B cell (primary cell): Measurements from ENCODE around the gene PDCD7. TPM values are rescaled to one million over a fixed set of nuclear protein-coding genes. Genes with fewer than 3 reads are reported as not detected.

Experiments used
- ATAC-seq: fragments of 200-7000 bp; cut with Tn5 transposase; one replicate; pipeline ENCODE4 v1.10.0; 2021; ENCODE audit warnings: low read depth, mild to moderate bottlenecking, moderate number of reproducible peaks, moderate library complexity
- CTCF ChIA-PET: fragments of 350-600 bp; sonication (Branson Sonifier 250); formaldehyde crosslinking; loops from one replicate; lab custom pipeline; 2021; ENCODE audit warnings: antibody characterized with exemption, inconsistent platforms; lab: Charles Lee
- POLR2A ChIA-PET: fragments of 350-600 bp; sonication (Branson Sonifier 250); formaldehyde crosslinking; loops from one replicate; lab custom pipeline; 2021; ENCODE audit warnings: antibody characterized with exemption; lab: Charles Lee
- DNase-seq: peaks from one replicate; pipeline ENCODE4 v3.0.0; 2013
- H2AFZ ChIP-seq: 2 replicates; pipeline ENCODE4 v1.6.1; 2012; ENCODE audit warnings: mild to moderate bottlenecking, low read depth, low read length; ENCODE audit not compliant: insufficient read depth, poor library complexity, severe bottlenecking
- H3K27ac ChIP-seq, 2 donors: 1 replicate in 1 of 2; 2 replicates in 1 of 2; pipeline ENCODE4 v1.5.1; 2012 to 2013; ENCODE audit warnings: low read length in 2 of 2, mild to moderate bottlenecking in 2 of 2, moderate library complexity in 1 of 2
- H3K27me3 ChIP-seq, 4 experiments: fragments of 200-600 bp in 1 of 4; sonication (generic) in 1 of 4; replicated peaks in 1 of 4; 1 replicate in 2 of 4; 2 replicates in 2 of 4; pipeline versions ENCODE4 v1.6.1 to v1.7.0; 2013 to 2016; ENCODE audit warnings: low read length in 3 of 4, mild to moderate bottlenecking in 2 of 4, mixed read lengths in 1 of 4, moderate library complexity in 1 of 4; ENCODE audit not compliant: insufficient read depth in 4 of 4, control insufficient read depth in 3 of 4; ENCODE audit errors: control extremely low read depth in 1 of 4
- H3K36me3 ChIP-seq, 2 experiments: replicated peaks in 1 of 2; 1 replicate in 1 of 2; 2 replicates in 1 of 2; pipeline versions ENCODE4 v1.6.1 to v1.7.1; 2013; ENCODE audit warnings: low read length in 1 of 2; ENCODE audit not compliant: insufficient read depth in 2 of 2, control insufficient read depth in 1 of 2; ENCODE audit errors: control extremely low read depth in 1 of 2, extremely low read depth in 1 of 2
- H3K4me1 ChIP-seq, 2 donors: fragments of 200-600 bp in 1 of 2; sonication (generic) in 1 of 2; 1 replicate in 1 of 2; 2 replicates in 1 of 2; pipeline versions ENCODE4 v1.5.1 to v1.6.1; 2013 to 2017; ENCODE audit warnings: low read length in 2 of 2; ENCODE audit not compliant: control insufficient read depth in 2 of 2, insufficient read depth in 2 of 2
- H3K4me2 ChIP-seq: replicated peaks from 2 replicates; pipeline ENCODE3; 2012; ENCODE audit warnings: mild to moderate bottlenecking, low read depth, low read length; ENCODE audit not compliant: poor library complexity, severe bottlenecking
- H3K4me3 ChIP-seq, 5 experiments: fragments of 200-600 bp in 1 of 5; sonication (generic) in 1 of 5; 1 replicate in 3 of 5; 2 replicates in 2 of 5; pipeline versions ENCODE4 v1.5.1 to v1.7.0; 2011 to 2016; ENCODE audit warnings: low read length in 4 of 5, mild to moderate bottlenecking in 4 of 5, low read depth in 2 of 5, control low read depth in 1 of 5, moderate library complexity in 1 of 5; ENCODE audit not compliant: insufficient read depth in 1 of 5; ENCODE audit errors: control extremely low read depth in 1 of 5, extremely low read depth in 1 of 5
- H3K79me2 ChIP-seq: fragments of 200-600 bp; sonication (generic); one replicate; pipeline ENCODE4 v1.6.0; 2016; ENCODE audit warnings: low read length; ENCODE audit not compliant: control insufficient read depth, insufficient read depth
- H3K9ac ChIP-seq: fragments of 200-600 bp; sonication (generic); 2 replicates; pipeline ENCODE4 v1.6.1; 2017; ENCODE audit warnings: mild to moderate bottlenecking, low read length, moderate library complexity
- H3K9me3 ChIP-seq, 3 donors: one replicate each; pipeline versions ENCODE4 v1.6.1 to v1.7.1; 2013; ENCODE audit warnings: low read length in 2 of 3; ENCODE audit not compliant: control insufficient read depth in 2 of 3, insufficient read depth in 1 of 3; ENCODE audit errors: control extremely low read depth in 1 of 3
- H4K20me1 ChIP-seq: 2 replicates; pipeline ENCODE4 v1.6.0; 2012; ENCODE audit warnings: mild to moderate bottlenecking, low read length; ENCODE audit not compliant: insufficient read depth, control insufficient read depth, poor library complexity, severe bottlenecking
- H3K27ac Mint-ChIP-seq: one replicate; pipeline ENCODE4 v1.8.0; 2021; ENCODE audit warnings: mixed read lengths
- H3K27me3 Mint-ChIP-seq: one replicate; pipeline ENCODE4 v1.8.0; 2021; ENCODE audit warnings: mixed read lengths
- H3K4me1 Mint-ChIP-seq: one replicate; pipeline ENCODE4 v1.8.0; 2021; ENCODE audit warnings: mixed read lengths
- H3K4me3 Mint-ChIP-seq: one replicate; pipeline ENCODE4 v1.8.0; 2021; ENCODE audit warnings: mixed read lengths
- H3K9me3 Mint-ChIP-seq: one replicate; pipeline ENCODE4 v1.8.0; 2022; ENCODE audit warnings: mixed read lengths; ENCODE audit not compliant: insufficient read depth
- EZH2 ChIP-seq: IDR thresholded peaks from 2 replicates; pipeline ENCODE4 v1.6.1; 2012; ENCODE audit warnings: borderline replicate concordance, low read depth, mild to moderate bottlenecking, moderate library complexity, low read length; ENCODE audit not compliant: insufficient read depth, poor library complexity, severe bottlenecking
- WGBS: methylation state at CpG from one replicate; pipeline ENCODE4 v1.1.5; 2013; ENCODE audit warnings: missing lambda C conversion rate; ENCODE audit not compliant: insufficient coverage; 5-methylcytosine and 5-hydroxymethylcytosine counted together
- intact Hi-C: fragments of 100-400 bp; cut with micrococcal nuclease; formaldehyde crosslinking; loops from one replicate; pipeline ENCODE4 v1.10.0; 2022
- polyA minus RNA-seq: library from RNA; depleted of rRNA, polyadenylated mRNA; stranded (reverse); fragments of >200 nt; gene quantifications from 2 replicates; pipeline ENCODE4 v1.2.3, GENCODE V29; 2012
- polyA plus RNA-seq: library from polyadenylated mRNA; depleted of rRNA; stranded (reverse); fragments of >200 nt; gene quantifications from 2 replicates; pipeline ENCODE4 v1.2.3, GENCODE V29; 2012
- total RNA-seq, 2 donors: library from RNA; stranded (reverse); fragments of 120-200 nt in 1 of 2; gene quantifications; 1 replicate in 1 of 2; 2 replicates in 1 of 2; pipeline versions ENCODE4 v1.2.3 to v1.2.4, GENCODE V29; 2013 to 2022
- TF ChIP-seq, protein P1 (sequence below): fragments of 200-600 bp; IDR thresholded peaks from one replicate; pipeline ENCODE4 v1.8.0; 2022; ENCODE audit warnings: antibody characterized with exemption, mild to moderate bottlenecking

The PDCD7 gene, protein sequence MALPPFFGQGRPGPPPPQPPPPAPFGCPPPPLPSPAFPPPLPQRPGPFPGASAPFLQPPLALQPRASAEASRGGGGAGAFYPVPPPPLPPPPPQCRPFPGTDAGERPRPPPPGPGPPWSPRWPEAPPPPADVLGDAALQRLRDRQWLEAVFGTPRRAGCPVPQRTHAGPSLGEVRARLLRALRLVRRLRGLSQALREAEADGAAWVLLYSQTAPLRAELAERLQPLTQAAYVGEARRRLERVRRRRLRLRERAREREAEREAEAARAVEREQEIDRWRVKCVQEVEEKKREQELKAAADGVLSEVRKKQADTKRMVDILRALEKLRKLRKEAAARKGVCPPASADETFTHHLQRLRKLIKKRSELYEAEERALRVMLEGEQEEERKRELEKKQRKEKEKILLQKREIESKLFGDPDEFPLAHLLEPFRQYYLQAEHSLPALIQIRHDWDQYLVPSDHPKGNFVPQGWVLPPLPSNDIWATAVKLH
- total RNA-seq (43.2 and 47.0 TPM in 2 replicates), polyA plus RNA-seq (14.4 and 34.6 TPM in 2 replicates), polyA minus RNA-seq (14.8 and 15.4 TPM in 2 replicates)
- total RNA-seq (2013) = 24.9 TPM

DNA sequence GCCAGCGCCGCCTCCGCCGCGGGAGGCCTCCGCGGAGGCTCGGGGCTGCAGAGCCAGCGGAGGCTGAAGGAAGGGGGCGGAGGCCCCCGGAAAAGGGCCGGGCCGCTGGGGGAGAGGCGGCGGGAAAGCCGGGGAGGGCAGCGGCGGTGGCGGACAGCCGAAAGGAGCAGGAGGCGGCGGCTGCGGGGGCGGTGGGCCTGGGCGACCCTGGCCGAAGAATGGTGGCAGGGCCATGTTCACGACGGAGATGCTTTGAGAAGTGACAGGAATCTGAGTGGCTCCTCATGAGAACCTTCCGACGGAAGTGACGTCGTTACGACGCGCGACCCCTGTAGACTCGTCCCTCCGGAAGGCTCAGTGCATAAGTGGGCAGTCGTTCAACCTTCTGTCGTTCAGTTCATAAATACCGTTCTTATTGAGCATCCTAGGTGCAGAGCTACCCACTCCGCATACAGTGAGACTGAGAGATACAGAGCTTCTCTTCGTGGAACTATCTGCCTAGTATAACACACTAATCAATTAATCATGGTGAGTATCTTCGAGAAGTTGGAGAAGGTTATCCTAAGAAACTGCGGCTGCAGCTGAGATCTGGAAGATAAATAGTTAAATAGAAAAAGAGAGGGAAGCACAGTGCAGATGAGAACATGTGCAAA is at the start of gene PDCD7:
TSS of gene PDCD7 (minus strand) at position 261 of the 653 bp plus-strand sequence. CDS start at position 234, 27 bp downstream.
- H3K4me2 ChIP-seq = peak within 1 kb of the TSS; percentile 86
- peaks cover 0 to 5% (median 5%) of the 10 kb centered on the region in 3 donors for H3K9me3 ChIP-seq
- no peaks in the 10 kb centered on the region for H3K27me3 ChIP-seq
- WGBS = under 1% methylated on average over 40 of the region's 45 CpGs
- Mint-ChIP-seq H3K4me1 (peaks cover 28% of the 10 kb centered on the region), H3K27me3 (no peaks in the 10 kb centered on the region), H3K27ac (peak within 1 kb of the TSS; percentile 95), H3K9me3 (peaks cover 2% of the 10 kb centered on the region), H3K4me3 (peak within 1 kb of the TSS; percentile 93)
- ChIA-PET CTCF (no interaction called here), POLR2A (interaction anchor here (0.9 to 1.5 kb wide), 2 partner anchors 51 to 152 kb away, joined by 3 read pairs; partner anchors contain the start of gene CLPX)
- peak; percentile 93 for ATAC-seq
- DNase-seq = peak; percentile 92
- H3K27ac ChIP-seq = peak within 1 kb of the TSS; percentile 53 to 88
- TF ChIP-seq, protein P1, sequence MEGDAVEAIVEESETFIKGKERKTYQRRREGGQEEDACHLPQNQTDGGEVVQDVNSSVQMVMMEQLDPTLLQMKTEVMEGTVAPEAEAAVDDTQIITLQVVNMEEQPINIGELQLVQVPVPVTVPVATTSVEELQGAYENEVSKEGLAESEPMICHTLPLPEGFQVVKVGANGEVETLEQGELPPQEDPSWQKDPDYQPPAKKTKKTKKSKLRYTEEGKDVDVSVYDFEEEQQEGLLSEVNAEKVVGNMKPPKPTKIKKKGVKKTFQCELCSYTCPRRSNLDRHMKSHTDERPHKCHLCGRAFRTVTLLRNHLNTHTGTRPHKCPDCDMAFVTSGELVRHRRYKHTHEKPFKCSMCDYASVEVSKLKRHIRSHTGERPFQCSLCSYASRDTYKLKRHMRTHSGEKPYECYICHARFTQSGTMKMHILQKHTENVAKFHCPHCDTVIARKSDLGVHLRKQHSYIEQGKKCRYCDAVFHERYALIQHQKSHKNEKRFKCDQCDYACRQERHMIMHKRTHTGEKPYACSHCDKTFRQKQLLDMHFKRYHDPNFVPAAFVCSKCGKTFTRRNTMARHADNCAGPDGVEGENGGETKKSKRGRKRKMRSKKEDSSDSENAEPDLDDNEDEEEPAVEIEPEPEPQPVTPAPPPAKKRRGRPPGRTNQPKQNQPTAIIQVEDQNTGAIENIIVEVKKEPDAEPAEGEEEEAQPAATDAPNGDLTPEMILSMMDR = no peak
- TF ChIP-seq EZH2 = no peak
- H3K79me2 ChIP-seq = peaks cover 40% of the 10 kb centered on the region
- intact Hi-C loops = loop anchor here (1.0 to 5.0 kb wide), 6 partner anchors 52 to 1364 kb away; partner anchors contain the start of genes CLPX, MTFMT, RNU5A-1 and RNU5B-1
- peak within 1 kb of the TSS; percentile 80 for H3K9ac ChIP-seq
- H3K4me1 ChIP-seq = peaks cover 13 to 19% of the 10 kb centered on the region in 2 donors
- peaks cover 4 to 17% of the 10 kb centered on the region in 2 experiments for H3K36me3 ChIP-seq
- H4K20me1 ChIP-seq = peaks cover 24% of the 10 kb centered on the region
- peak within 1 kb of the TSS; percentile 55 to 90 (median 67) for H3K4me3 ChIP-seq
- peak within 1 kb of the TSS; percentile 91 for H2AFZ ChIP-seq
